BJ (cell line): Measurements from ENCODE around the gene TSHZ2. TPM values are rescaled to one million over a fixed set of nuclear protein-coding genes. Genes with fewer than 3 reads are reported as not detected.

Experiments
- CTCF ChIA-PET: fragments of 350-600 bp; formaldehyde crosslinking; extraction: SDS; loops from one replicate; lab custom pipeline; 2021; ENCODE audit warnings: antibody characterized with exemption, inconsistent platforms; lab: Yijun Ruan, JAX
- POLR2A ChIA-PET: fragments of 300-600 bp; sonication (Branson Sonifier 250); formaldehyde crosslinking; extraction: SDS; loops from one replicate; lab custom pipeline; 2021; ENCODE audit warnings: antibody characterized with exemption; lab: Charles Lee
- DNase-seq: peaks from one replicate; pipeline ENCODE4 v3.0.0-alpha.2; 2011; ENCODE audit warnings: low read depth
- H3K27me3 ChIP-seq: 2 replicates; pipeline ENCODE4 v1.6.0; 2011; ENCODE audit warnings: low read length; ENCODE audit not compliant: control insufficient read depth, insufficient read depth
- H3K36me3 ChIP-seq: 2 replicates; pipeline ENCODE4 v1.5.1; 2011; ENCODE audit warnings: low read length; ENCODE audit not compliant: control insufficient read depth, insufficient read depth
- H3K4me3 ChIP-seq: 2 replicates; pipeline ENCODE4 v1.5.1; 2011; ENCODE audit warnings: low read depth, mild to moderate bottlenecking, control low read depth, low read length
- polyA plus RNA-seq: library from polyadenylated mRNA; depleted of rRNA; stranded (reverse); fragments of >200 nt; gene quantifications from 2 replicates; pipeline ENCODE4 v1.2.3, GENCODE V29; 2011
- TF ChIP-seq, protein P1 (sequence below): IDR thresholded peaks from 2 replicates; pipeline ENCODE4 v1.5.1; 2011; ENCODE audit warnings: low read depth, mild to moderate bottlenecking, control low read depth, inconsistent platforms, low read length, moderate library complexity; ENCODE audit not compliant: insufficient read depth

Gene TSHZ2
- polyA plus RNA-seq, 1 experiment, result not detected

DNA sequence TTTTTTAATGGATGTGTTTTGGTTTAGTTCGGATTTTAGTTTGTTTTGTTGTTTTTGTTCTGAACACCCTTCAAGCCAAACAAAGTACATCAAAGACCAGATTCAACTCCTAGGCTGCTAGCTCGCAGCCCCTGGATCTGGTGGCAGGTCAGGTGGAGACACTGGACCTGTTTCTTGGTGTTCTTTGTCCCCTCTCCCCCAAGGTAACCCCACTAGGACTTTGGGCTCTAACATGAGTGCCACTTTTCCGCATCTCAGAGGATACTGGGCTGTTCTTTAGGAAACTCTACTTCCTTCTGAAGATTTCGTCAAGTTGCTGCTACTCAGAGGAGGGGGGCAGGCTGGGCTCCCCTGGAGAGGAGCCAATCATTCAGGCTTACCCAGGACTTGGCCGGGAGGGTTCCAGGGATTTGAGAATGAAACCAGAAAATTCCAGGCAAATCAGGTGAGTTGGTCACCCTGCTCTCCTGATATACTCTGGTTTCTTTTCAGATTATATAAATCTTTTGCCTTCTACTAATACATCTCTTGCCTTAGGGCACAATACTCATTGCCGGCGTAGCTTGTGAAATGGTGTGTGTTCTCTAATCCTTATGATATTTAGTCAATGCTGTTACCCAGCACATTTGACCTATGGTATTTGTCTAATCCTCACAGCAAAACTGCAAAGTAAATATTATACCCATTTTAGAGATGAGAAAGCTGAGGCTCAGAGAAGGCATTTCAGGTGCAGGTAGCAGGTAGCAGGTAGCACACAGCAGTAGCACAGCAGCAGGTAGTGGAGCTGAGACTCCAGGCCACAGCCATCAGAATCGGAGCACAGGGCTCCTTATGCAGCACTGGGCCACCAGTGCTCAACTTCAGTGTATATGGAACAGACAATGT is 291.6 kb downstream of the TSHZ2 start:
- ChIA-PET POLR2A (no interaction called here), CTCF (interaction anchor here (1.1 kb wide), 1 partner anchor 21 kb away, joined by 3 read pairs; no protein-coding TSS in a partner anchor)
- no peaks in the 10 kb centered on the region for H3K36me3 ChIP-seq

DNA sequence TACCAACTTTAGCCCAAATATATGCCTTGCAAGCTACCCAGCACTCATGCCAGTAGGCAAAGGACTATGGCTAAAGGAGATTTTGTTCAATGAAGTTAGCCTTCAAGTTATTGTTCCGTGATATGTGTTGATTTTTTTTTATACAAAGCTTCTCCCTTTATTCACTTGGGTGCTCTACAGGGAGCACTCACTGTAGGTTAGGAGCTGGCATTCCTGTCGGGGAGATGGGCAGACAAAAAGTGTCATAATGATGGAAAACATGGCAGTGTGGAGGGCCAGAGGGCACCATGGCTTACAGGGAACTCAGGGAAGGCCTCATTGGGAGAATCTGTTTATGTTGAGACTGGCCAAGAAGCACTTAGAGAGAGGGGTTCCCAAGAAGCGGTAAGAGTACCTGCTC is 292.4 kb downstream of the TSHZ2 start:
- TF ChIP-seq, protein P1, sequence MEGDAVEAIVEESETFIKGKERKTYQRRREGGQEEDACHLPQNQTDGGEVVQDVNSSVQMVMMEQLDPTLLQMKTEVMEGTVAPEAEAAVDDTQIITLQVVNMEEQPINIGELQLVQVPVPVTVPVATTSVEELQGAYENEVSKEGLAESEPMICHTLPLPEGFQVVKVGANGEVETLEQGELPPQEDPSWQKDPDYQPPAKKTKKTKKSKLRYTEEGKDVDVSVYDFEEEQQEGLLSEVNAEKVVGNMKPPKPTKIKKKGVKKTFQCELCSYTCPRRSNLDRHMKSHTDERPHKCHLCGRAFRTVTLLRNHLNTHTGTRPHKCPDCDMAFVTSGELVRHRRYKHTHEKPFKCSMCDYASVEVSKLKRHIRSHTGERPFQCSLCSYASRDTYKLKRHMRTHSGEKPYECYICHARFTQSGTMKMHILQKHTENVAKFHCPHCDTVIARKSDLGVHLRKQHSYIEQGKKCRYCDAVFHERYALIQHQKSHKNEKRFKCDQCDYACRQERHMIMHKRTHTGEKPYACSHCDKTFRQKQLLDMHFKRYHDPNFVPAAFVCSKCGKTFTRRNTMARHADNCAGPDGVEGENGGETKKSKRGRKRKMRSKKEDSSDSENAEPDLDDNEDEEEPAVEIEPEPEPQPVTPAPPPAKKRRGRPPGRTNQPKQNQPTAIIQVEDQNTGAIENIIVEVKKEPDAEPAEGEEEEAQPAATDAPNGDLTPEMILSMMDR, result no peak
- Histone ChIP-seq H3K36me3 (no peaks in the 10 kb centered on the region), H3K27me3 (no peaks in the 10 kb centered on the region), H3K4me3 (no peak overlapping the region)
- CTCF ChIA-PET, result interaction anchor here (1.1 kb wide), 1 partner anchor 20 kb away, joined by 3 read pairs; no protein-coding TSS in a partner anchor
- DNase-seq, result no peak
- POLR2A ChIA-PET, result no interaction called here

More for the DNA sequence above, 291.6 kb downstream of the TSHZ2 start:
- DNase-seq, result no peak
- Histone ChIP-seq H3K4me3 (no peak overlapping the region), H3K27me3 (no peaks in the 10 kb centered on the region)
- TF ChIP-seq, protein P1, result no peak

DNA sequence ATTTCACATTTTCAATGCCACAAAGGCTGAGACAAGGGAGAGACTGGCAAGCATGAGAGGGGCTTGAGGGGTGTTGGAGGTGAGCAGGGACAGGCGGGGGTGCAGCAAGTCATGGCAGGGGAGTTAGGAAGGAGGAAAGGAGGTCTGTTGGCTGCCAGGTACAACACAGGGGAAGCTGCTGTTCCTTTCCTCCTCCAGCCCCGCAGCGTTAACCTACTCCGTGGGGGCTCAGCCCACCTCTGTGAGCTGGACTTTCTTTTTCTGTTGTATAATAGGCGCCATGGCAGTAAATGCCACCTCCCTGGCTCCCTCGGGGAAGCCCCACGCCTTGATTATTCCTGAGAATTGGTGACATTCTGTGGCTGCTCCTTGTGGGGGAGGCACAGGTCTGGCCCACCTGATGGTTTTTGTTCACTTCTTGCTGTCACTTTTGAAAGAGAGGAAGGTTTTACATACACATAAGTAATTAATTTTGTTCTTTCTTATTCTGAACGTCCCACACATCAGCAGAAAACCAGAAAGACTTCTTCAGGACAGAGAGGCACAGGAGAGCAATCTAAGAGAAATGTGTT is 293.2 kb downstream of the TSHZ2 start:
- DNase-seq, result no peak
- ChIA-PET POLR2A (no interaction called here), CTCF (no interaction called here)
- H3K36me3 ChIP-seq, result no peaks in the 10 kb centered on the region
- TF ChIP-seq, protein P1, result no peak
- no peaks in the 10 kb centered on the region for H3K27me3 ChIP-seq
- no peak overlapping the region for H3K4me3 ChIP-seq

DNA sequence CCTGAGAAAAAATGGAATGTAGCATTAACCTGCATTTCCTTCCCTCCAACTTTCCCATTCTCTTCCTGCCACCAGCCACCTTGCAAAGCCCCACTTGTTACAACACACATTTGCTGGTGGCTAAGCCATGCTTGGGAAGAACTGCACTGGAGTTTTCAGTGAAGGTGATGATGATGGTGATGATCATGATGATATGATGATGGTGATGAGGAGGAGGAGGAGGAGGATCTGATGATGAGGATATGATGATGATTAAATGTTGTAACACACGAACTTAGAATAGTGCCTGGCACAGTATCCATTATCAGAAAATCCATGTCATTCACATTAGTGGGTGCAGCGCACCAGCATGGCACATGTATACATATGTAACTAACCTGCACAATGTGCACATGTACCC is 297.2 kb downstream of the TSHZ2 start:
- ChIA-PET CTCF (no interaction called here), POLR2A (no interaction called here)
- H3K27me3 ChIP-seq, result no peaks in the 10 kb centered on the region
- no peak overlapping the region for H3K4me3 ChIP-seq
- no peak for DNase-seq
- TF ChIP-seq, protein P1, result no peak
- H3K36me3 ChIP-seq, result no peaks in the 10 kb centered on the region

DNA sequence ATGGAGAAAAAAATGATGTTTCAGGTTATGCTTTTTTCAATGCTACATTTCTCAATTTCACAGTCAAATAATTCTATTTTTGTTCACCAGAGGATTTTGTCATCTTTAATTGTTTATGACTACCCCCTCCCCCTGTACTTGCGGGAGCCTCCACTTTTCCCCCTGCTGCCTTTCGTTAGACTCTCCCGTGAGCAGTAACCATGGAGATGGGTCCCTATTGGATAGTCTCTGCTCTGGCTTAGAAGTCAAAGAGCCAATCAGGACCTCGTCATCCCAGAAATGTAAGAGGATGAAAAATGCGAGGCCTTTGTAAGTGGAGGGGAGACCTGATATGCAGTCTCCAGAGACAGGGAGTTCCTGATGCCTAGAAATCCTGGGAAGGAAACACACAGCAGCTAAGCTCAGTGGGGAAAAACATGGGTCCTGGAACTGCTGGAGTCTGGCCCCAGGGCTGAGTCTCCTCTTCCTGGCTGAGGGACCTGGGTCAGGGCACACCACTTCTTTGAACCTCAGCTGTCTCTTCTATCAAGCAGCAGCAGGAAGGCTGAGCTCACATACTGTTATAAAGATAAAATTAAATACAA is 298.7 kb downstream of the TSHZ2 start:
- ChIA-PET POLR2A (no interaction called here), CTCF (no interaction called here)
- Histone ChIP-seq H3K36me3 (no peaks in the 10 kb centered on the region), H3K4me3 (no peak overlapping the region), H3K27me3 (no peaks in the 10 kb centered on the region)
- TF ChIP-seq, protein P1, result no peak
- no peak for DNase-seq
